ENCODE measurements around the gene CALD1.

DNA sequence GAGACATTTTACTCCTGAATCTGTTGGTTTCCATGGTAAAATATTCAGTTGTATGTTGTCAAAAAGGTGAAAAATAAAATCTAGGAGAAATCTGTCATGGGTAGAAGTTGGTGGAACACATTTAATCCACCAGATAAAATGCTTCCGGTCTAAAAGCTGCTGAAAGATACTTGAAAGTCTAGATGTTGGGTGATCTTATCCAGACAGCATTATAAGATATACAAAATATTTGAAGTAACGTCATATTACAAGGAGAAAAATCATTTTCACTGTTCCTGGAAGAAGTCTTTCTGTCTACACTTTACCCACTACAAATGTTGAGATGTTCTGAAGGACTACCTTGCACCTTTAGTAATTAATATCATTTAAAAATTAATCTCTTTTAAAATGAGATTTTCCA lies 40.9 kb downstream of the CALD1 start:
- no peak for TF ChIP-seq CTCF (conservative IDR thresholded peaks at IDR 0.05; ENCODE audit: low read length)
- no peak for TF ChIP-seq EZH2phosphoT487 (IDR thresholded peaks at IDR 0.05; ENCODE audit: borderline replicate concordance)

Data from Loucy (cell line).